NCI-H1694 treated with DMSO at 0.1 percent for 48 hours (cell line): ENCODE results near the gene HIP1.
A peak's percentile ranks its signal among the peaks of the same experiment; 100 is the strongest.
"Not testable (repeated sequence)": the region's sequence is repeated elsewhere in the genome, so short reads cannot be mapped to it uniquely, and the experiment has no call there.

Experiments
- DNase-seq: peaks from one replicate; lab custom pipeline; 2025; lab: John Stamatoyannopoulos, UW

HIP1 gene

DNA sequence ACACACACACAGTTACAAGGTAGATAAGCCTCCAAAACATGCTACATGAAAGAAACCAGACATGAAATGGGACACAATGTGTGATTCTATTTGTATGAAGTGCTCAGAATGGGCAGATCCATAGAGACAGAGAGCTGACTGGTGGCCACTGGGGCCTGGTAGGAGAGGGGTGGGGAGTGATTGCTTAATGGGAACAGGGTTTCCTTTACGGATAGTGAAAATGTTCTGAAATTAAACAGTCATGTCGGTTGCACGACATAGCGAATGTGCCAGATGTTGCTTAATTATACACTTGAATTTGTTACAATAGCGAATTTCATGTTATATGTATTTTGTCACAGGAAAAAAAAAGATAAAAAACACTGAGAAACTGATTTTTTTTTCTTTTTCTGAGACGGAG, 124.3 kb downstream of the HIP1 start:
- no peak for DNase-seq

DNA sequence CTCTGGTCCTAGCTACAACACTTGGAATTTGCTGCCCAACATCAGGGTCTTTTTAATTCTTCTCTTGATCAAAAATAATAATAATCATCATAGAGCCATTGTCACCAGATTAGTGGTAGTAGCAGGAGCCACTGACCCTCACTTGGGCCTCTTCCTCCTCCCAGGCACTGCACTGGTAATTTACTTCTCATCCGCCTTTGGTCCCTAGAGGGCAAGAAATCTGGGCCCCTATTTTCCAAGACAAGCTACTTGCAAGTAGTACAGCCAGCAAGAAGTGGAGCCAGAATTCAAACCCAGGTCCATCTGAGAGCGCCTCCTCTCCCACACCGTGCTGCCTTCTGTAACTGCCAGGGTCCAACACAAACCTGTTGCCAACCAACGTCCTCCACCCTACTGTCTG, 125.4 kb downstream of the HIP1 start:
- DNase-seq: no peak

DNA sequence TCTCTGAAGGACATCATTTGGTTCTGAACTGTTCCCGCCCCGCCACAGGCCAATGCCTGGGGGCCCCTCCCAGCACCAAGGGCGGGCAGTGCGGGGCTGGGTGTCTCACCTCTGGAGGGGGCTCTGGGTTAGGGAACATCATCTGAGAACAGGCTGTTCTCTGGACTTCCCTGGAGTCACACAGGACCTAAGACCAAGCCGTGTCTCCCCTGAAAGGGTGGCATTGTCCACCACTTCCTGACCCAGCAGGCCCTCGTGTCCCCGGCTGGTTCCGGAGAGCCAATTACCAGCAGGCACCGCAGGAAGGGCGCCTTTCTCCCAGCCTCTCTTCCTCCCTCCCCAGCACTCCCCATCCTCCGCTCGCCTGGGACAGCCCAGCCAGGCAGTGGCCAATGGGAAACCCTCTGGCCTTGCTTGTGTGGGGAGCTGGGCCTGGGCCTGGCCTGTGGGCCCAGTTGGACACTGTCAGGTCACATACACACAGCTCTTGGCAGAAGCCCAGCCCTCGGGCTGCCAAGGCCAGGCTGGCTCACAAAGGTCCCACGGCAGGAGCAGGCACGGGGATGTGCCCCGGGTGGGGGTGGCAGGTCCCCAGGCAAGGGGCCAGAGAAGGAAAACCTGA, 127.1 kb downstream of the HIP1 start:
- no peak for DNase-seq

DNA sequence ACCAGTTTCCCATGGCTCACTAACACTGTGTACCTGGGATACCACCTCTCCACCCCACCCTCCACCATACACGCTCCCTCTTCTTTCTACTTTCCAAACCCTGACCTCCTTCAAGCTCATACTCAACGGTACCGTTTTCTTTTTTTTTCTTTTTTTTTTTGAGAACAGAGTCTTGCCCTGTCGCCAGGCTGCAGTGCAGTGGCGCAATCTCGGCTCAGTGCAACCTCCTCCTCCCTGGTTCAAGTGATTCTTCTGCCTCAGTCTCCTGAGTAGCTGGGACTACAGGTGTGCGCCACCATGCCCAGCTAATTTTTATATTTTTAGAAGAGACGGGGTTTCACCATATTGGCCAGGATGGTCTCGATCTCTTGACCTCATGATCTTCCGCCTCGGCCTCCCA, 129.3 kb downstream of the HIP1 start:
- DNase-seq: not testable (repeated sequence)

DNA sequence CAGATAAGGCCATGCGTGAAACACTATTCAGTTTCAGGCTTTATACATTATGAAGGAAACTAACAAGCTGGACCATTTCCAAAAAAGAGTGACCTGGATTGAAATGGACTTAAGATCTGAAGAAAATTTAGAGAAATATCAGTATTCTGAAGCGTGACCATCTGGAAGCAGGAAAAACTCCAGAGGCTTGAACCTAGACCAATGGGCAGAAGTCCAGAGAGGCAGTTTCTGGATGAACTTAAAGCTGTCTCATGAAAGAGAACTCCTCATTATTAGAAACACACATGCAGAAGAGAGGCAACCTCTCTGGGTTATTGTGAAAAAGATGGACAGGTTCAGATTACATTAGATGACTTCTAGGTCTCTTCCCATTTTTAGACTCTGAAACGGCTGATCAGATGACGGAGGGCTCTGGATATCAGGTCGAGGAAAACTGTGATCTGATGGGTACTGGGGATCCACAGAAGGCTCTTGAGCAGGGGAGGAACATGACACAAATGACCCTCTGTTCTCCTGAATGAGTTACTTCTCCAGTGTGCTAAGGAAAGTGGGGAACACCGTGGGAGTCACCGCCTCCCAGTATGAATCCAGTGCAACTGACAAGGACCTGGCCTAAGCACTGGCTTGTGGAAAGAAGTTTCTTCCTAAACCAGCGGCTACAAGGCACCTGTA, 130.2 kb downstream of the HIP1 start:
- DNase-seq: no peak

DNA sequence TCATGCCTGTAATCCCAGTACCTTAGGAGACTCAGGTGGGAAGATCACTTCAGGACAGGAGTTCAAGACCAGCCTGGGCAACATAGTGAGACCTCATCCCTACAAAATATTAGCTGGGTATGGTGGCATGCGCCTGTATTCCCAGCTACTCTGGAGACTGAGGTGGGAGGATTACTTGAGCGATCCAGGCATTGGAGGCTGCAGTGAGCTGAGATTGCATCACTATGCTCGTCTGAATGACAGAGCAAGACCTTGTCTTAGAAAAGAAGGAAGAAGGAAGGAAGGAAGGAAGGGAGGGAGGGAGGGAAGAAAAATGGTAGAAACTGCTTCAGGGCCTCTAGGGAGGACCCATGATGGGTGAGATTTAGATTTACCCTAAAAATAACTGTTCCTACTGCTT, 134.3 kb downstream of the HIP1 start:
- no peak for DNase-seq

DNA sequence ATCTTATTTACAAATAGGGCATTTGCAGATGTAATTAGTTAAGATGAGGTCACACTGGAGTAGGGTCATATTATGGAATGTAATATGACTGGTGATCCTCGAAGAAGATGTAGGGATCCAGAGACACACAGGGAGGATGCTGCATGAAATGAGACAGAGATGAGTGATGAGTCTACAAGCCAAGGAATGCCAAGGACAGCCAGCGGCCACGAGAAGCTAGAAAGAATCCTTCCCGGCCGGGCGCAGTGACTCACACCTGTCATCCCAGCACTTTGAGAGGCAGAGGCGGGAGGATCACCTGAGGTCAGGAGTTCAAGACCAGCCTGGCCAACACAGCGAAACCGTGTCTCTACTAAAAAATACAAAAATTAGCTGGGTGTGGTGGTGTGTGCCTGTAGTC, 135.9 kb downstream of the HIP1 start:
- DNase-seq: not testable (repeated sequence)

DNA sequence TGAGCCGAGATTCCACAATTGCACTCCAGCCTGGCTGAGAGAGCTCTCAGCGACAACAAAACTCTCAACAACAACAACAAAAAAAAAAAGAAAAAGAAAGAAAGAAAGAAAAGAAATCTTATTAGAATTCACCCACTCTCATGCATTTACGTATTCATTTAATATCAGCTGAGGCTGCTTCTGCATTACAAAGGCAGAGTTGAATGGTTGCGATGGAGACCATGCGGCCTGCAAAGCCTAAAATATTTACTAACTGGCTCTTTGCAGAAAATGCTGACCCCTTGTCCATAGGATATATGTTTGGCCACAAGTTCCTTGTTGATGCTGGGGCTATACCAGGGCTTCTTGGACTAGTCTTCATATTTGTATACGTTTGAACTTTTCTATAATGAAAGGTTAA, 137.2 kb downstream of the HIP1 start:
- no peak for DNase-seq

DNA sequence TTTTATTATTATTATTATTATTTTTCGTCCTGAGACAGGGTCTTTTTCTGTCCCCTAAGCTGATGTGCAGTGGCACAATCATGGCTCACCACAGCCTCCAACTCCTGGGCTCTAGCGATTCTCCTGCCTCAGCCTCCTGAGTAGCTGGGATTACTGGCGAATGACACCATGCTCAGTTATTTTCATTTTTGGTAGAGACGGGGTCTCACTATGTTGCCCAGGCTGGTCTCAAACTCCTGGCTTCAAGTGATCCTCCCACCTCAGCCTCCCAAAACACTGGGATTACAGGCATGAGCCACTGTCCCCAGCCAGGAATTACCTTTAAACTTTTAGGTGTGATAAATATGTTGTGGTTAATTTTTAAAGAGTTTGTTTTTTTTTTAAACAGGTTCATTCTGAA, 138.0 kb downstream of the HIP1 start:
- DNase-seq: not testable (repeated sequence)

DNA sequence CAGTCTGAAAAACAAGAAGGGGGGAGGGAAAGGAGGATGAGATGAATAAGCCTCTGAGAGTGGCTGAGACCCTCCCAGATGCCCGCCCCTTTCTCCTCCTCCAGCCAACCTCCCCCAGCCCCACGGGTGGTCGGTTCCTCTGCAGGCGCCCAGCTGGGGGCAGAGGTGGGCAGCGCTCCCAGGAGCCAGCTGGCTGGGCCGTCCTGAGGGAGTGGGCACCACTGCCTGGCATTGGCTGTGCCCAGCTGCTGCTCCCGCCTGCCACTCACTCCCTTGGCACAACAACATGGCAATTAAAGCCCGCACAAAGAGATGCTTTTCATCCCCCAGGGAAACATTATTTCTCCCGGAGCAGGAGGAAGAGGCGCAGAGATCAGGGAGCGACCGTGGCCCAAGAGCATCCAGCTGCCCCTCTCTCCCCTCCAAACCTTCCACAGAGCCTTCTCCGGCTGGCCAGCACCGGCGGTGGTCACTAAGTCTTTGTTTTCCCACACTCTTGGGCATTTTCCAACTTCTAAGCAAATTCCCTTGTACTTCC, 139.4 kb downstream of the HIP1 start:
- DNase-seq: peak; percentile 91

DNA sequence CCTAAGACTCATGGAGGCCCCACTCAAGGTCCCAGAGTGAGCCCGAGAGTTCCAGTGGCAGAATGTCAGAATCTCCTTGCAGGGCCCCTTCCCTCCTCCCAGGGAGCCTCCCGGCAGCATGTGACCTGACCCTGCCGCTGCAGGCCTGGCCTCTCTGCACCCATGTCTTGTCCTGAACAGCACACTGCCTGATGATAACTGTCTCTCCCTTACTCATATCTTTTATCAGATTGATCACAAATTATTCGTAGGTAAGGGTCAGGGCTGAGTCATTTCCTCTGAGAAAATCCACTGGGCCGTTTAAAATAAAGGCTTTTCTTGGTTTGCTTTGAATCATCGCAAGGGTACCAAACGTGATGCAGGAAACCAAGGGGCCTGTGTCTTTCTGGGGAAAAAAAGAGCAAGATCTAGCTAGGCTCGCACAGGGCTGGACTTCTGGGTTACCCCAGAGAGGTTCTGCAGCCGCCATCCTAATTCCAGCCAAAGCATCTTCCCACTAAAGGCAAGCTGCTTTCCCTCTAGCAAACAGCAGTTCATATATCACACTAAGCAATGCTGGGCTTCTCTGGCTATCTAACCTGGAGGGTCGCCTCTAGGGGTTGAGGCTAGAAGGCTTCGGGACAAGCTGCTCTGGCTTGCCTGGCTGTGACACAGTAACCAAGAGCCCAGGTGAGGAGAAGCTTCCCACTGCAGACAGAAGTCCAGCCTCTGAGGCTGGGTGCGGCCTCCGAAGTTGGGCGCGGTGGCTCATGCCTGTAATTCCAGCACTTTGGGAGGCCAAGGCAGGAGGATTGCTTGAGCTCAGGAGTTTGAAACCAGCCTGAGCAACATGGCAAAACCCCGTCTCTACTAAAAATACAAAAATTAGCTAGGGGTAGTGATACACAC, 141.8 kb downstream of the HIP1 start:
- DNase-seq: no peak

DNA sequence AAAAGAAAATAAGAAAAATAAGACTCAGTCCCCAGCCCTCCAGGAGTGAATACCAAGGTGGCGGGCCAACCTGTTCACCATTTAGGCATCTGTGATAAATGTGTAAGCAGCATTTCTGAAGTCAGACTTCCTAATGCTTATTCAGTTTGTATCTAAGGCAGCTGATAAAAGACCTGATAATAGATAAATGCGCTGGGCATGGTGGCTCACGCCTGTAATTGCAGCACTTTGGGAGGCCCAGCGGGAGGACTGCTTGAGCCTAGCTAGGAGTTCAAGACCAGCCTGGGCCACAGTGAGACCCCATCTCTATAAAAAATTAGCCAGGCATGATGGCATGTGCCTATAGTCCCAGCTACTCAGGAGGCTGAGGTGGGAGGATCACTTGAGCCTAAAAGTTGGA, 143.0 kb downstream of the HIP1 start:
- DNase-seq: no peak

DNA sequence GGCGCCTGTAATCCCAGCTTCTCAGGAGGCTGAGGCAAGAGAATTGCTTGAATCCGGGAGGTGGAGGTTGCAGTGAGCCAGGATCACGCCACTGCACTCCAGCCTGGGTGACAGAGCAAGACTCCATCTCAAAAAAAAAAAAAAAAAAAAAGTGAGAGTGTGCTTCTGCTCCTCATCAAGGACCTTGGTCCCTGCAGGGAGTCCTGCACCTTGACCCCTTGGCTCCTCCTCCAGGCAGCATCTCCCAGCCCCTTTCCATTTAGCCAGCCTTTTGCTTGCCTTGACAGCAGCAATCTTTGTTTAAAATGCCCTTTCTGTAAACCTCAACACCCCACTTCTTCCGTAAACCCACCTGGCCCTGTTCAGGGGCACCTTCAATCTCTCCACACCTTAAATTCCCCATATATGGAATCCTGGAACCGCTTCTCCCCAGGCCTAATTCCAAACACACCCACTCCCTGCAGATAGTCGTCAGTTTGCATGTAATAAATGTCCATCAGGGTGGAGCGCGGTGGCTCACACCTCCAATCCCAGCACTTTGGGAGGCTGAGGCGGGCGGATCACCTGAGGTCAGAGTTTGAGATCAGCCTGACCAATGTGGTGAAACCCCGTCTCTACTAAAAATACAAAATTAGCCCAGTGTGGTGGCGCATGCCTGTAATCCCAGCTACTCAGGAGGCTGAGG, 145.1 kb downstream of the HIP1 start:
- DNase-seq: not testable (repeated sequence)

DNA sequence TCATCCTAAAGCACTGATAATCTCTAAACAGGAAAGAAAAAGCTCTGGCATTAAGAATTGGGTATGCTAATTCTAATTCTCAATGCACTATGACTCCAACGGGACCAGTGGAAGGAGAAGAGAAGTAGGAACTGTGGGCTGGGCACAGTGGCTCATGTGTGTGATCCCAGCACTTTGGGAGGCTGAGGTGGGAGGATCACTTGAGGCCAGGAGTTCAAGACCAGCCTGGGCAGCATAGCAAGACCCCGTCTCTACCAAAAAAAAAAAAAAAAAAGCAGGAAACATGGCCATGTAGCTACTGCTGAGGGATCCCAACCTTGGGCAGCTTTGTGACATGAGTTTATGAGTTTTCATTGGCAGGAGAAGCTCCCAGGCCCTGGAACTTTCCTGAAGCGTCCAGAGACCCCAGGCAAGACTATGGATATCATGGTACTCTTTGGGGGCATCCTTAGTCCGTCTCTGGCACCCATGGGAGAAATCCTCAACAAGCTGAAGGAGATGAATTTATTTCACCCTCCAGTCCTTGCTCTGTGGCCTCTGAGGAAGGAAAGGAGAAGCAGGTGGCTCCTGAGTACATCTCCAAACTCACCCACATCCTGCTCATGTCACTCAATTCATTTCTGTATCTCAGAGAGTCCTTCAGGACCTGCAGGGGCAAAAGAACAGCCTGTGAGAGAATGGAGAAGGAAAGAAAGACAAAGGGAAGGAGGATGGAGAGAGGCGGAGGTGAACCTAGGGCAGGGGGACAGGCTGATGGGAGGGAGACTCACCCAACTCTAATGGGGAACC, 147.1 kb downstream of the HIP1 start:
- DNase-seq: no peak

DNA sequence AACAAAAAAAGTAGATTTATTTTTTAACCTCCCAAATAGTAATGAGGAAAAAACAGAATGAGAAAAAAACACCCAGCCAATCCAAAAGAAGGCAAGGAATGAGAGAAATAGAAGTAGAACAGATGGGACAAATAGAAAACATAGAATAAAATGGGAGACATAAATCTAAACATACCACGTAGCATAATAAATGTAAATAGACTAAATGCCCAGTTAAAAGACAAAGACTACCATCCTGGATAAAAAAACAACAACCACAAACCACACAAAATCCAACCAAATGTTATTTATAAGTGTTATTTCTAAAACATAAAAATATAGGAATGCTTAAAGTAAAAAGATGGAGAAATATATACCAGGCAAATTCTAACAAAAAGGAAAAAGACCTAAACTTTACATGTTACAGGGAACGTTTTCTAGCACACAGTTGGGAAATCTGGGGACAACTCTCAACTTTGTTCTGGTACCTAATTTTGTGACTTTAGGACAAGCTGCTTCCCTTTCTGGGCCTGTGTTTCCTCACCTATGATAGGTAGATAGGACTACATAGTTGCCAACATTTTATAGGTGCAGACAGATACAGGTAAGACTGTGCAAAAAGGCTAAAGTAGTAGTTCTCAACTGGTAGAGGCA, 148.3 kb downstream of the HIP1 start:
- DNase-seq: no peak

DNA sequence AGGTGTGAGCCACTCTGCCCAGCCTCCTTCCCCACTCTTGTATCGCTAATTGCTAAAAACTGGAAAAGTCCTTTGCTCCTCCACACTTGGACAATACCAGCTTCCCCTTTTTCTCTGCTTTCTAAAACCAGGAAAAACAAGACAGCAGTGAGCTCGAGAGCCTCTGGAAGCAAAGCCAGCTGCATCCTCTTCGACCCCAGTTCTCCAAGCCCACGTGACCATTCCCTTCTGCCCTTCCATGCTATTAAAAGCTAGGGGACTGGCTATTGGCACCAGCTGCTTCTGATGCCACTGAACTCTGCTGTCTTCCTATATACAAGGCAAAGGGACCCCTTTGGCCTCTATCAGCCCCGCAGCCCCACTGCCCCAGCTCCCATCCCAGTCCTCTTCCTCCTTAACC, 154.4 kb downstream of the HIP1 start:
- DNase-seq: no peak

DNA sequence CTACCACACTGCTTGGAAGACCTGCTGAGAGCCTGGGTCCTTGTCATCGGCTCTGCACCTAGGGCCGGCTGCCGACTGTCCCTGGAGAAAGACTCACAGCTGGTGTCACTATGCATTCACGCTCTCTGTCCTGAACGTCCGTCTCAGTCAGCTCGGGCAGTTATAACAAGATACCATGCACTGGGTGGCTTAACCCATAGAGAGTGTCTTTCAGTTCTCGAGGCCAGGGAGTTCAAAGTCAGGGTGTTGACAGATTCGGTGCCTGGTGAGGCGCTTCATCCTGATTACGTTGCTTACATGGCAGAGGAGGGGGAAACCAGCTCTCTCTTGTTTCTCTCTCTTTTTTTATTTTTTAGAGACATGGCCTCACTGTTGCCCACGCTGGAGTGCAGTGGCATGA, 155.5 kb downstream of the HIP1 start:
- DNase-seq: no peak

DNA sequence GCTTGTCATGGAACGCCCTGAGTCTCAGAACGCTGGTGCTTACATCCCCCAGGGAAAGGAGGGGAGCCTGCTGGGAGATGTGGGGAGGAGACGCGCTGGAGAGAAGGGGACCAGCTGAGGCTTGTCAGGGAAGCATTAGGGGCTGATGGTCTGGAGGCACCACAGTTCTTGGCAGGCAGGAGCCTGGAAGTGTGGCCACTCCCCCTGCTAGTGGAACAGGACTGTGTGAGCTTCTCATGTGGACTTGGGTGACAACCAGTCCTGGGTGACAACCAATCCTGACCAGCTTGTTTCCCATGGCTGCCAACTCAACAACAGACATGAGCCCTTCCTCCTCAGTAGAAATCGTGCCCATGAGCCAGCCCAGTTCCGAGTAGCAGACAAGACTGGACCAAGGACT, 158.8 kb downstream of the HIP1 start:
- DNase-seq: no peak

DNA sequence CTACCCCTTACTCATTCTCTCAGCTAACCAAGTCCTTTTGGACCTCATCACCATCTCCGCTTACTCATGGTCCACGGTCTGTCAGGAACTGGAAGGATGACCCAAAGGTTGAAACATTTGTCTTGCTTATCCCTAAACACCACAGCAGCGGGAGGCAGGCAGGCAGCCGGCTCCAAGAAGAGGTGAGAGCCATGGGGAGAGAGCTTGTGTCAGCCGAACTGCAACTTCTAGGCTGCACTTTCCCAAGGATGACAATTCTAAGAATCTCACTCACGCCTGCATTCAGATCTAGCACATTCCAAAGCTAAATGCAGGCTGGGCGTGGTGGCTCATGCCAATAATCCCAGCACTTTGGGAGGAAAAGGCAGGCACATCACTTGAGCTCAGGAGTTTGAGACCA, 160.7 kb downstream of the HIP1 start:
- DNase-seq: no peak

DNA sequence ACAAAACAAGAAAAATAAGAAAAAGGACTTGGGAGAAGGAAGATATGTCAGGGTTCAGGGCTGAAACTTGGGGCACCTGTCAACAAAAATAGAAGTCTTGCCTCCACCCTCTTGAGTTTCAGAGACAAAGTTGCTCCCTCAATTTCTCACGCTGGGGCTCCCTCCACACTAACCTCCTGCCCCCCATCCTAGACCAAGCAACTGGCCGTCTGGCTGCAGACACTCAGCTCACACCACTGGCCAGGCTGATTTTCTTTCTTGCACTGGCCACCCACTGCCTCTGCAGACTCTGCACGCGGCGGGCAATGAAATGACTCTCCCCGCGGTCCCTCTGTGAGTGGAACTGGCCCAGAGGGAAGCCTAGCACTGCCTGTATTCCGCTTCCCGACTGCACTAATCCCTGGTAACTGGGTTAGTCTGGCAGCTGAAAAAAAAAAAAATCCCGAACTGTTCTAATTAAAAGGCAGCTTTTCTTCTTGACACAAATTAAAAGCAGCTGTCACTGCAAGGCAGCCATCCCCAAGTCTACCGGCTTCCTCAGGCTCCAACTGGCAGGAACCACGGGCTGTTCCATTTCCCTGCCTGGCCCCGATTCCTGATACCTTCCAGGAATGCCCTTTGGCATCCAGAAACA, 163.1 kb downstream of the HIP1 start:
- DNase-seq: peak; percentile 19
